H1 (cell line): ENCODE measurements around the gene HIC1. TPM values are rescaled to one million over a fixed set of nuclear protein-coding genes. Genes with fewer than 3 reads are reported as not detected.

Experiments
- CBX5 ChIP-seq: fragments of 300-800, 300-1000 bp; sonication (generic); IDR thresholded peaks from 2 replicates; pipeline ENCODE4 v1.7.1; 2016; ENCODE audit warnings: antibody characterized with exemption, low read length, low read depth
- CHD7 ChIP-seq: fragments of 300-600 bp; sonication (generic); IDR thresholded peaks from 2 replicates; pipeline ENCODE4 v1.7.1; 2012; ENCODE audit warnings: low read length, moderate library complexity, mild to moderate bottlenecking, inconsistent platforms; ENCODE audit not compliant: insufficient replicate concordance
- CREB1 ChIP-seq: IDR thresholded peaks from 2 replicates; pipeline ENCODE4 v1.6.1; 2012; ENCODE audit warnings: inconsistent platforms
- CTBP2 ChIP-seq: IDR thresholded peaks from 2 replicates; pipeline ENCODE4 v1.7.0; 2011; ENCODE audit warnings: borderline replicate concordance, mild to moderate bottlenecking, moderate library complexity, mixed read lengths, low read length; ENCODE audit not compliant: insufficient read depth, insufficient read length
- EGR1 ChIP-seq: IDR thresholded peaks from 2 replicates; pipeline ENCODE4 v1.6.1; 2011; ENCODE audit warnings: low read depth, low read length, borderline replicate concordance
- HDAC2 ChIP-seq, 2 experiments: fragments of 300-600 bp in 1 of 2; sonication (generic) in 1 of 2; IDR thresholded peaks; 2 replicates each; pipeline ENCODE4 v1.6.1; 2011 to 2012; ENCODE audit warnings: low read depth in 2 of 2, low read length in 2 of 2, mild to moderate bottlenecking in 2 of 2, moderate library complexity in 2 of 2, borderline replicate concordance in 1 of 2, inconsistent platforms in 1 of 2
- JUND ChIP-seq: IDR thresholded peaks from 2 replicates; pipeline ENCODE4 v1.6.1; 2011; ENCODE audit warnings: mild to moderate bottlenecking, improper control_type of control experiment, low read length
- KDM4A ChIP-seq: IDR thresholded peaks from one replicate; pipeline ENCODE4 v1.7.1; 2012; ENCODE audit warnings: low read depth, mild to moderate bottlenecking, moderate library complexity, low read length, inconsistent platforms; ENCODE audit not compliant: severe bottlenecking
- SAP30 ChIP-seq: fragments of 300-600 bp; sonication (generic); IDR thresholded peaks from 2 replicates; pipeline ENCODE4 v1.7.1; 2012; ENCODE audit warnings: low read length, moderate library complexity, mild to moderate bottlenecking, inconsistent platforms; ENCODE audit not compliant: insufficient read depth, insufficient replicate concordance
- SP1 ChIP-seq: IDR thresholded peaks from 2 replicates; pipeline ENCODE4 v1.6.1; 2011; ENCODE audit warnings: low read depth, low read length
- ZNF274 ChIP-seq: IDR thresholded peaks from 2 replicates; pipeline ENCODE4 v1.7.0; 2012; ENCODE audit warnings: low read length, borderline replicate concordance; ENCODE audit errors: extremely low read depth
- polyA plus RNA-seq, 7 experiments: library from polyadenylated mRNA; depleted of rRNA in 3 of 7; stranded (reverse) in 5 of 7; unstranded in 2 of 7; fragments of >200 nt in 5 of 7; fragments of 200-250 nt in 2 of 7; gene quantifications; 1 replicate in 5 of 7; 2 replicates in 1 of 7; 4 replicates in 1 of 7; pipeline versions ENCODE4 v1.2.1 to v1.2.3, GENCODE V29; 2011 to 2013; ENCODE audit warnings: missing spikeins in 2 of 7, mixed read lengths in 2 of 7
- total RNA-seq: library from RNA; stranded (reverse); fragmentation: NEBNext Ultra II Directional; extraction: Animal tissue kit (Norgen Biotek cat#: 25700); gene quantifications from 2 replicates; pipeline ENCODE4 v1.2.1, GENCODE V29; 2021

HIC1 gene
- total and polyA plus RNA-seq, 2 of the 8 experiments (the other 6 are each of a cell fraction or from before 2014, with no cell fraction given): 0.06 to 0.09 TPM

- TF ChIP-seq CHD7: no peak
- no peak for TF ChIP-seq KDM4A
- no peak for TF ChIP-seq ZNF274
- TF ChIP-seq CTBP2: no peak
- no peak for TF ChIP-seq CBX5
- no peak for TF ChIP-seq JUND
- no peak for TF ChIP-seq CREB1
- TF ChIP-seq SAP30: no peak
- no peak for TF ChIP-seq EGR1
- TF ChIP-seq HDAC2 (IDR thresholded peaks at IDR 0.05; ENCODE audit: borderline replicate concordance in 1 of 2, low read depth in 2 of 2, low read length in 2 of 2): no peak
- no peak for TF ChIP-seq SP1
These were observed 32.8 kb downstream of the HIC1 start (continued) for GRCh38 chr17:2087597-2088211.
